IMR-90 (cell line): ENCODE measurements around the gene MAML2. TPM values are rescaled to one million over a fixed set of nuclear protein-coding genes. Genes with fewer than 3 reads are reported as not detected.

Source experiments
- ATAC-seq: fragments of 200-7000 bp; cut with Tn5 transposase; 2 replicates; pipeline ENCODE4 v1.9.1; 2020; ENCODE audit warnings: low read depth, mild to moderate bottlenecking, moderate library complexity
- BruUV-seq: library from RNA; stranded (reverse); fragments of 400-500 nt; replicated peaks from 2 replicates; lab custom pipeline; 2021; lab: Mats Ljungman, UMichigan
- CTCF ChIA-PET: fragments of 300-600 bp; formaldehyde crosslinking; extraction: SDS; loops from one replicate; lab custom pipeline; 2021; ENCODE audit warnings: antibody characterized with exemption; lab: Yijun Ruan, JAX
- POLR2A ChIA-PET: fragments of 300-600 bp; sonication (Branson Sonifier 250); formaldehyde crosslinking; loops from one replicate; lab custom pipeline; 2022; ENCODE audit warnings: antibody characterized with exemption; ENCODE audit not compliant: unreplicated experiment; lab: Charles Lee
- DNase-seq: peaks from one replicate; pipeline ENCODE4 v3.0.0; 2013
- H2AFZ ChIP-seq: replicated peaks from 2 replicates; pipeline ENCODE3; 2013; ENCODE audit warnings: low read length, mild to moderate bottlenecking; ENCODE audit not compliant: poor library complexity
- H2AK5ac ChIP-seq: 2 replicates; pipeline ENCODE4 v1.6.1; 2013; ENCODE audit warnings: low read depth, low read length, inconsistent platforms
- H2AK9ac ChIP-seq: replicated peaks from 2 replicates; pipeline ENCODE3; 2013; ENCODE audit warnings: mild to moderate bottlenecking, low read depth, low read length, moderate library complexity; ENCODE audit not compliant: poor library complexity
- H2BK120ac ChIP-seq: 2 replicates; pipeline ENCODE4 v1.6.1; 2013; ENCODE audit warnings: low read depth, low read length, inconsistent platforms
- H2BK15ac ChIP-seq: 3 replicates; pipeline ENCODE4 v1.6.1; 2013; ENCODE audit warnings: low read depth, low read length, inconsistent platforms
- H2BK20ac ChIP-seq: 2 replicates; pipeline ENCODE4 v1.6.1; 2013; ENCODE audit warnings: low read depth, mild to moderate bottlenecking, inconsistent platforms, low read length, moderate library complexity
- H2BK5ac ChIP-seq: 2 replicates; pipeline ENCODE4 v1.6.1; 2013; ENCODE audit warnings: mild to moderate bottlenecking, low read depth, low read length, inconsistent platforms; ENCODE audit not compliant: poor library complexity, severe bottlenecking
- H3K14ac ChIP-seq: replicated peaks from 2 replicates; pipeline ENCODE4 v1.6.1; 2013; ENCODE audit warnings: low read depth, low read length, inconsistent platforms
- H3K18ac ChIP-seq: 2 replicates; pipeline ENCODE4 v1.6.1; 2013; ENCODE audit warnings: low read depth, low read length, control low read depth
- H3K23ac ChIP-seq: 2 replicates; pipeline ENCODE4 v1.6.1; 2013; ENCODE audit warnings: low read depth, low read length, inconsistent platforms
- H3K27ac ChIP-seq: 2 replicates; pipeline ENCODE4 v1.5.1; 2013; ENCODE audit warnings: mild to moderate bottlenecking, control low read depth, low read length; ENCODE audit not compliant: insufficient read depth
- H3K27me3 ChIP-seq: 2 replicates; pipeline ENCODE4 v1.6.1; 2013; ENCODE audit warnings: low read length; ENCODE audit not compliant: control insufficient read depth, insufficient read depth
- H3K36me3 ChIP-seq: 2 replicates; pipeline ENCODE4 v1.6.1; 2013; ENCODE audit warnings: low read length, mixed read lengths; ENCODE audit not compliant: control insufficient read depth, insufficient read depth
- H3K4ac ChIP-seq: 2 replicates; pipeline ENCODE4 v1.6.1; 2013; ENCODE audit warnings: low read depth, low read length, inconsistent platforms
- H3K4me1 ChIP-seq: 2 replicates; pipeline ENCODE4 v1.6.1; 2013; ENCODE audit warnings: low read length, mixed read lengths; ENCODE audit not compliant: control insufficient read depth, insufficient read depth
- H3K4me2 ChIP-seq: 2 replicates; pipeline ENCODE4 v1.6.1; 2013; ENCODE audit warnings: low read depth, mild to moderate bottlenecking, control low read depth, low read length, moderate library complexity
- H3K4me3 ChIP-seq: 2 replicates; pipeline ENCODE4 v1.5.1; 2013; ENCODE audit warnings: low read depth, mild to moderate bottlenecking, control low read depth, low read length, moderate library complexity; ENCODE audit not compliant: insufficient read depth
- H3K56ac ChIP-seq: 2 replicates; pipeline ENCODE4 v1.6.1; 2013; ENCODE audit warnings: low read length, inconsistent platforms; ENCODE audit not compliant: insufficient read depth; ENCODE audit errors: extremely low read depth
- H3K79me1 ChIP-seq, 2 experiments: 2 replicates each; pipeline ENCODE4 v1.6.1; 2013; ENCODE audit warnings: low read length in 2 of 2, inconsistent platforms in 1 of 2, low read depth in 1 of 2
- H3K9ac ChIP-seq: 2 replicates; pipeline ENCODE4 v1.6.1; 2013; ENCODE audit warnings: low read depth, low read length, control low read depth
- H3K9me1 ChIP-seq: 2 replicates; pipeline ENCODE4 v1.6.1; 2013; ENCODE audit warnings: low read length, inconsistent platforms; ENCODE audit not compliant: insufficient read depth
- H3K9me3 ChIP-seq: 2 replicates; pipeline ENCODE4 v1.6.1; 2013; ENCODE audit warnings: low read length; ENCODE audit not compliant: control insufficient read depth, insufficient read depth
- H4K20me1 ChIP-seq: 2 replicates; pipeline ENCODE4 v1.6.1; 2013; ENCODE audit warnings: low read length, inconsistent platforms; ENCODE audit not compliant: insufficient read depth
- H4K5ac ChIP-seq: 2 replicates; pipeline ENCODE4 v1.6.1; 2013; ENCODE audit warnings: mild to moderate bottlenecking, low read depth, low read length, control low read depth
- H4K8ac ChIP-seq, 2 experiments: 2 replicates each; pipeline ENCODE4 v1.6.1; 2013; ENCODE audit warnings: low read depth in 2 of 2, low read length in 2 of 2, control low read depth in 1 of 2, inconsistent platforms in 1 of 2
- H4K91ac ChIP-seq: 2 replicates; pipeline ENCODE4 v1.6.1; 2013; ENCODE audit warnings: low read depth, low read length, inconsistent platforms; ENCODE audit not compliant: insufficient read depth
- BHLHE40 ChIP-seq: fragments of 150-350 bp; IDR thresholded peaks from 2 replicates; pipeline ENCODE4 v1.6.1; 2016; ENCODE audit warnings: mild to moderate bottlenecking, low read depth, low read length
- ELK1 ChIP-seq: fragments of 150-350 bp; IDR thresholded peaks from 2 replicates; pipeline ENCODE4 v1.6.1; 2016; ENCODE audit warnings: low read depth, mild to moderate bottlenecking, low read length, moderate library complexity, borderline replicate concordance
- FOS ChIP-seq: fragments of 150-350 bp; IDR thresholded peaks from 2 replicates; pipeline ENCODE4 v1.6.1; 2016; ENCODE audit warnings: low read depth, low read length
- MAFK ChIP-seq: IDR thresholded peaks from 2 replicates; pipeline ENCODE4 v1.6.1; 2012; ENCODE audit warnings: low read depth, low read length, improper control_type of control experiment
- MAZ ChIP-seq: IDR thresholded peaks from 2 replicates; pipeline ENCODE4 v1.6.1; 2012; ENCODE audit warnings: low read depth, mild to moderate bottlenecking, low read length, improper control_type of control experiment, moderate library complexity, borderline replicate concordance
- POLR2A ChIP-seq: IDR thresholded peaks from 2 replicates; pipeline ENCODE4 v1.6.1; 2012; ENCODE audit warnings: mild to moderate bottlenecking, low read depth, low read length
- RCOR1 ChIP-seq: IDR thresholded peaks from 2 replicates; pipeline ENCODE4 v1.6.1; 2012; ENCODE audit warnings: mild to moderate bottlenecking, low read length, improper control_type of control experiment; ENCODE audit not compliant: insufficient replicate concordance
- RFX5 ChIP-seq: IDR thresholded peaks from 2 replicates; pipeline ENCODE4 v1.8.0; 2012; ENCODE audit warnings: low read depth, mild to moderate bottlenecking, low read length, moderate library complexity
- WGBS, 2 experiments: methylation state at CpG; one replicate each; pipeline versions ENCODE4 v1.1.5 to v1.1.7; 2013; ENCODE audit warnings: missing lambda C conversion rate in 2 of 2; ENCODE audit not compliant: insufficient read length in 1 of 2; ENCODE audit errors: extremely low coverage in 2 of 2; 5-methylcytosine and 5-hydroxymethylcytosine counted together
- dilution Hi-C: fragments of 300-500 bp; cut with HindIII; formaldehyde crosslinking; loops from one replicate; pipeline ENCODE4 v1.14.3; 2018; ENCODE audit warnings: low sequenced_read_pairs; ENCODE audit not compliant: unreplicated experiment
- in situ Hi-C: fragments of 300-500 bp; cut with MboI; formaldehyde crosslinking; loops from 3 replicates; pipeline ENCODE4 v1.14.3; 2019; ENCODE audit warnings: low sequenced_read_pairs, inconsistent platforms, mixed read lengths
- intact Hi-C: fragments of 100-400 bp; cut with micrococcal nuclease; formaldehyde crosslinking; loops from 2 replicates; pipeline ENCODE4 v1.10.0; 2022
- polyA plus RNA-seq, 3 experiments: library from polyadenylated mRNA; depleted of rRNA; stranded (reverse); fragments of >200 nt; gene quantifications; 2 replicates each; pipeline ENCODE4 v1.2.3, GENCODE V29; 2012; ENCODE audit warnings: low replicate concordance in 1 of 3
- total RNA-seq: library from RNA; depleted of rRNA; stranded (reverse); fragments of >200 nt; gene quantifications from 2 replicates; pipeline ENCODE4 v1.2.3, GENCODE V29; 2012

The MAML2 gene
- total and polyA plus RNA-seq, 2 of the 4 experiments (the other 2 are of a cell fraction), result 15.0 to 19.5 TPM

GRCh38 chr11:96207459-96208449 is 135.2 kb downstream of the MAML2 start:
- in situ Hi-C loops, result no loop called here
- intact Hi-C loops, result no loop called here

More at GRCh38 chr11:96207459-96208449, 135.2 kb downstream of the MAML2 start:
- dilution Hi-C loops, result no loop called here
- peaks cover 13% of the 10 kb centered on the region for H3K9me1 ChIP-seq
- peaks cover 9% of the 10 kb centered on the region for H3K4me1 ChIP-seq
- 0 out of 2 replicates have a peak overlapping the region, but pooled peaks have one; percentile 5 for H3K4ac ChIP-seq
- no peak overlapping the region for H2AK9ac ChIP-seq
- H3K9me3 ChIP-seq, result no peaks in the 10 kb centered on the region
- H2BK5ac ChIP-seq, result no peak overlapping the region
- no TSS peak for BruUV-seq
- TF ChIP-seq ELK1, result no peak
- TF ChIP-seq POLR2A, result no peak
- TF ChIP-seq RCOR1, result no peak
- TF ChIP-seq MAZ, result no peak
- no peak for TF ChIP-seq MAFK
- no peak for TF ChIP-seq RFX5
- TF ChIP-seq FOS, result no peak
- TF ChIP-seq BHLHE40, result no peak
- WGBS, 2 experiments, result 0% methylated on average over 1 of the region's 5 CpGs; no CpG with 5 or more reads in 1 of the 2 experiments
- POLR2A ChIA-PET, result no interaction called here
- DNase-seq (peak; percentile 41), ATAC-seq (peak; percentile 55)
- no peak overlapping the region; the same call in 1 of the 2 replicates for H3K9ac ChIP-seq
- no peak overlapping the region for H2BK120ac ChIP-seq
- no peak overlapping the region for H2AK5ac ChIP-seq
- H3K36me3 ChIP-seq, result peaks cover 1% of the 10 kb centered on the region; the same call in 1 of the 2 replicates
- no peak overlapping the region for H3K23ac ChIP-seq
- peaks cover 29 to 47% of the 10 kb centered on the region in 2 experiments for H3K79me1 ChIP-seq
- H3K27me3 ChIP-seq, result no peaks in the 10 kb centered on the region
- H3K18ac ChIP-seq, result peak overlapping the region; percentile 45; the same call in 1 of the 2 replicates
- H3K56ac ChIP-seq, result no peak overlapping the region
- H3K27ac ChIP-seq, result no peak overlapping the region
- peak overlapping the region; percentile 21; the same call in 1 of the 2 replicates for H3K4me2 ChIP-seq
- H3K4me3 ChIP-seq, result no peak overlapping the region
- no peak overlapping the region; the same call in 2 of the 3 replicates for H2BK15ac ChIP-seq
- no peak overlapping the region for H4K5ac ChIP-seq
- CTCF ChIA-PET, result interaction anchor here (0.6 to 1.0 kb wide), 3 partner anchors 10 to 34 kb away, joined by 3 to 4 read pairs (median 3); no protein-coding TSS in a partner anchor
- H3K14ac ChIP-seq, result no peak overlapping the region
- peak overlapping the region in 1 of 2 experiments; percentile 3; a peak in 2 of 4 replicates for H4K8ac ChIP-seq
- no peak overlapping the region for H2AFZ ChIP-seq
- H4K91ac ChIP-seq, result no peak overlapping the region
- H4K20me1 ChIP-seq, result no peaks in the 10 kb centered on the region
- no peak overlapping the region for H2BK20ac ChIP-seq
